Measurements from ENCODE around the gene TNPO2. TPM values are rescaled to one million over a fixed set of nuclear protein-coding genes. Genes with fewer than 3 reads are reported as not detected.

TNPO2 gene
- total RNA-seq, 1 donor from 2014 or later: 64.5 TPM

GRCh38 chr19:12675940-12676339 is 47.8 kb downstream of the TNPO2 start:
- DNase-seq (ENCODE audit: low spot score): no peak
- no peaks in the 10 kb centered on the region for H3K27me3 Mint-ChIP-seq (ENCODE audit: low read depth)
- H3K27ac Mint-ChIP-seq (ENCODE audit: unreplicated experiment): no peak overlapping the region
- H3K4me1 Mint-ChIP-seq (ENCODE audit: low read depth): peaks cover 7% of the 10 kb centered on the region
- no peak for TF ChIP-seq CTCF (IDR thresholded peaks at IDR 0.05)
- H3K9me3 Mint-ChIP-seq (ENCODE audit: low read depth): no peaks in the 10 kb centered on the region
- H3K36me3 Mint-ChIP-seq (ENCODE audit: low read depth): peaks cover 20% of the 10 kb centered on the region
- H3K4me3 Mint-ChIP-seq (ENCODE audit: unreplicated experiment): no peak overlapping the region

GRCh38 chr19:12675399-12675798 is 48.3 kb downstream of the TNPO2 start:
- no peak overlapping the region for H3K27ac Mint-ChIP-seq (ENCODE audit: unreplicated experiment)
- peaks cover 20% of the 10 kb centered on the region for H3K36me3 Mint-ChIP-seq (ENCODE audit: low read depth)
- H3K4me1 Mint-ChIP-seq (ENCODE audit: low read depth): peaks cover 9% of the 10 kb centered on the region
- H3K9me3 Mint-ChIP-seq (ENCODE audit: low read depth): no peaks in the 10 kb centered on the region
- H3K27me3 Mint-ChIP-seq (ENCODE audit: low read depth): no peaks in the 10 kb centered on the region
- TF ChIP-seq CTCF (IDR thresholded peaks at IDR 0.05): no peak
- DNase-seq (ENCODE audit: low spot score): no peak
- H3K4me3 Mint-ChIP-seq (ENCODE audit: unreplicated experiment): no peak overlapping the region

GRCh38 chr19:12672744-12673143 is 51.0 kb downstream of the TNPO2 start:
- no peak for DNase-seq (ENCODE audit: low spot score)
- no peaks in the 10 kb centered on the region for H3K27me3 Mint-ChIP-seq (ENCODE audit: low read depth)
- no peak overlapping the region for H3K4me3 Mint-ChIP-seq (ENCODE audit: unreplicated experiment)
- TF ChIP-seq CTCF (IDR thresholded peaks at IDR 0.05): no peak
- no peaks in the 10 kb centered on the region for H3K9me3 Mint-ChIP-seq (ENCODE audit: low read depth)
- no peak overlapping the region for H3K27ac Mint-ChIP-seq (ENCODE audit: unreplicated experiment)
- H3K36me3 Mint-ChIP-seq (ENCODE audit: low read depth): peaks cover 17% of the 10 kb centered on the region
- H3K4me1 Mint-ChIP-seq (ENCODE audit: low read depth): peaks cover 27% of the 10 kb centered on the region

GRCh38 chr19:12670159-12670928 is 53.4 kb downstream of the TNPO2 start:
- peak overlapping the region; percentile 100 for H3K27ac Mint-ChIP-seq (ENCODE audit: unreplicated experiment)
- no peaks in the 10 kb centered on the region for H3K9me3 Mint-ChIP-seq (ENCODE audit: low read depth)
- no peak for TF ChIP-seq CTCF (IDR thresholded peaks at IDR 0.05)
- peaks cover 9% of the 10 kb centered on the region for H3K36me3 Mint-ChIP-seq (ENCODE audit: low read depth)
- H3K4me3 Mint-ChIP-seq (ENCODE audit: unreplicated experiment): peak overlapping the region; percentile 93
- H3K27me3 Mint-ChIP-seq (ENCODE audit: low read depth): no peaks in the 10 kb centered on the region
- DNase-seq (ENCODE audit: low spot score): no peak
- peaks cover 45% of the 10 kb centered on the region for H3K4me1 Mint-ChIP-seq (ENCODE audit: low read depth)

GRCh38 chr19:12669270-12670158 is 54.2 kb downstream of the TNPO2 start:
- Mint-ChIP-seq H3K27me3 (ENCODE audit: low read depth) (no peaks in the 10 kb centered on the region), H3K4me3 (ENCODE audit: unreplicated experiment) (peak overlapping the region; percentile 93), H3K4me1 (ENCODE audit: low read depth) (peaks cover 45% of the 10 kb centered on the region), H3K27ac (ENCODE audit: unreplicated experiment) (peak overlapping the region; percentile 100), H3K36me3 (ENCODE audit: low read depth) (peaks cover 9% of the 10 kb centered on the region), H3K9me3 (ENCODE audit: low read depth) (no peaks in the 10 kb centered on the region)
- peak; percentile 65 for TF ChIP-seq CTCF (IDR thresholded peaks at IDR 0.05)
- DNase-seq (ENCODE audit: low spot score): no peak

Data from chondrocyte (in vitro differentiated cells).